Stimulated activated CD8-positive, alpha-beta memory T cell treated with anti-CD3 and anti-CD28 coated beads, Interleukin-15, amount 100 ng/mL, for 1 hour (primary cell): Measurements from ENCODE around the gene MAPK8IP3.

Experiments used
- DNase-seq: peaks from one replicate; pipeline ENCODE4 v3.0.0-alpha.2; 2020; ENCODE audit warnings: low read depth

MAPK8IP3 gene

GRCh38 chr16:1775006-1775845 is 69.2 kb downstream of the MAPK8IP3 start:
- DNase-seq, result no peak

GRCh38 chr16:1775846-1776671 is 70.1 kb downstream of the MAPK8IP3 start:
- DNase-seq, result no peak

GRCh38 chr16:1776672-1776955 is 70.6 kb downstream of the MAPK8IP3 start:
- no peak for DNase-seq

- no peak for DNase-seq
Measured at GRCh38 chr16:1776991-1777374, 71.0 kb downstream of the MAPK8IP3 start.

- DNase-seq, result no peak
Measured at GRCh38 chr16:1777375-1778199, 71.6 kb downstream of the MAPK8IP3 start.

- no peak for DNase-seq
Measured at GRCh38 chr16:1778200-1779179, 72.5 kb downstream of the MAPK8IP3 start.

GRCh38 chr16:1779234-1779701 is 73.3 kb downstream of the MAPK8IP3 start:
- DNase-seq, result no peak

GRCh38 chr16:1779741-1780676 is 74.0 kb downstream of the MAPK8IP3 start:
- DNase-seq, result no peak

GRCh38 chr16:1780677-1781072 is 74.7 kb downstream of the MAPK8IP3 start:
- DNase-seq, result no peak

- DNase-seq, result no peak
Measured at GRCh38 chr16:1781254-1781653, 75.3 kb downstream of the MAPK8IP3 start.

GRCh38 chr16:1781758-1782407 is 75.9 kb downstream of the MAPK8IP3 start:
- no peak for DNase-seq

GRCh38 chr16:1782408-1783264 is 76.6 kb downstream of the MAPK8IP3 start, which contains the start of the genes NUBP2 and SPSB3:
NUBP2 (plus strand) TSS chr16:1782960; CDS start chr16:1783021, 61 bp downstream.
SPSB3 (minus strand) TSS chr16:1782571; CDS start chr16:1781483, 1,088 bp downstream.
- DNase-seq, result peak; percentile 95

GRCh38 chr16:1784977-1785845 is 79.2 kb downstream of the MAPK8IP3 start:
- DNase-seq, result no peak

- DNase-seq, result no peak
Measured at GRCh38 chr16:1785846-1786170, 79.8 kb downstream of the MAPK8IP3 start.

GRCh38 chr16:1786242-1787055 is 80.5 kb downstream of the MAPK8IP3 start:
- DNase-seq, result no peak

- DNase-seq, result no peak
Measured at GRCh38 chr16:1787056-1787321, 81.0 kb downstream of the MAPK8IP3 start.
